ENCODE data around the gene FAM162B. TPM values are rescaled to one million over a fixed set of nuclear protein-coding genes. Genes with fewer than 3 reads are reported as not detected.
A peak's percentile ranks its signal among the peaks of the same experiment; 100 is the strongest.

Gene FAM162B
- polyA plus RNA-seq, 2 of the 4 experiments (the other 2 are of a cell fraction): 0.14 TPM; not detected in 1

DNA sequence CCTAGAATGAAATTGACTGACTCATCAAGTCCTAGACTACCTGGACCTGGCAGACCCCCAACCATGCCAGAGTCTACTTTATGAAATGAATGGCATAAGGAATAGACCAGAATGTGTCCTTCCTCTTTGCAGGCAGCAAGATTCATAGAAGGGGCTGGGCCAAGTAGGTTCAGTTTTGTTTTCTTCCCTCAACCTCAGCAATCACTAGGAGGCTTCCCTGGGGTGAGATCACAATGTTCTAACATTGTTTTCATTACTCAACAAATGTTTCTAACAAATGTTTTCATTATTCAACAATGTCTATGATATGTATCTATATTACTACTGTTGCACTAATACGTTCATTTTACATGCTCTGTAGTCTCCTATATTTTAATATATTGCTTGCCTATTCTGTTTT, 8.4 kb upstream of the FAM162B start:
- Histone ChIP-seq H3K9me3 (no peaks in the 10 kb centered on the region), H3K4me2 (no peak overlapping the region), H3K27ac (no peak overlapping the region), H3K4me1 (no peaks in the 10 kb centered on the region), H3K4me3 (no peak overlapping the region)
- ATAC-seq (no peak), FAIRE-seq (no peak), DNase-seq (ENCODE audit: low read depth in 1 of 2, low spot score in 1 of 2) (no peak)
- POLR2A ChIA-PET: no interaction called here
- TF ChIP-seq CBX8 (IDR thresholded peaks at IDR 0.05) (no peak), NFE2L2 (conservative IDR thresholded peaks at IDR 0.05; ENCODE audit: low read length) (no peak), HDAC2 (IDR thresholded peaks at IDR 0.05) (no peak), NPAS2 (CRISPR knock-in tag; IDR thresholded peaks at IDR 0.05; ENCODE audit: borderline replicate concordance) (no peak)
- TF ChIP-seq, protein P1, sequence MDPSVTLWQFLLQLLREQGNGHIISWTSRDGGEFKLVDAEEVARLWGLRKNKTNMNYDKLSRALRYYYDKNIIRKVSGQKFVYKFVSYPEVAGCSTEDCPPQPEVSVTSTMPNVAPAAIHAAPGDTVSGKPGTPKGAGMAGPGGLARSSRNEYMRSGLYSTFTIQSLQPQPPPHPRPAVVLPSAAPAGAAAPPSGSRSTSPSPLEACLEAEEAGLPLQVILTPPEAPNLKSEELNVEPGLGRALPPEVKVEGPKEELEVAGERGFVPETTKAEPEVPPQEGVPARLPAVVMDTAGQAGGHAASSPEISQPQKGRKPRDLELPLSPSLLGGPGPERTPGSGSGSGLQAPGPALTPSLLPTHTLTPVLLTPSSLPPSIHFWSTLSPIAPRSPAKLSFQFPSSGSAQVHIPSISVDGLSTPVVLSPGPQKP (IDR thresholded peaks at IDR 0.05; ENCODE audit: low read depth, low read length): no peak
- TF ChIP-seq, protein P2, sequence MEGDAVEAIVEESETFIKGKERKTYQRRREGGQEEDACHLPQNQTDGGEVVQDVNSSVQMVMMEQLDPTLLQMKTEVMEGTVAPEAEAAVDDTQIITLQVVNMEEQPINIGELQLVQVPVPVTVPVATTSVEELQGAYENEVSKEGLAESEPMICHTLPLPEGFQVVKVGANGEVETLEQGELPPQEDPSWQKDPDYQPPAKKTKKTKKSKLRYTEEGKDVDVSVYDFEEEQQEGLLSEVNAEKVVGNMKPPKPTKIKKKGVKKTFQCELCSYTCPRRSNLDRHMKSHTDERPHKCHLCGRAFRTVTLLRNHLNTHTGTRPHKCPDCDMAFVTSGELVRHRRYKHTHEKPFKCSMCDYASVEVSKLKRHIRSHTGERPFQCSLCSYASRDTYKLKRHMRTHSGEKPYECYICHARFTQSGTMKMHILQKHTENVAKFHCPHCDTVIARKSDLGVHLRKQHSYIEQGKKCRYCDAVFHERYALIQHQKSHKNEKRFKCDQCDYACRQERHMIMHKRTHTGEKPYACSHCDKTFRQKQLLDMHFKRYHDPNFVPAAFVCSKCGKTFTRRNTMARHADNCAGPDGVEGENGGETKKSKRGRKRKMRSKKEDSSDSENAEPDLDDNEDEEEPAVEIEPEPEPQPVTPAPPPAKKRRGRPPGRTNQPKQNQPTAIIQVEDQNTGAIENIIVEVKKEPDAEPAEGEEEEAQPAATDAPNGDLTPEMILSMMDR (IDR thresholded peaks at IDR 0.05): no peak
- WGBS (ENCODE audit: missing lambda C conversion rate): 10% methylated on average over 1 of the region's 1 CpG
- CTCF ChIA-PET: no interaction called here

DNA sequence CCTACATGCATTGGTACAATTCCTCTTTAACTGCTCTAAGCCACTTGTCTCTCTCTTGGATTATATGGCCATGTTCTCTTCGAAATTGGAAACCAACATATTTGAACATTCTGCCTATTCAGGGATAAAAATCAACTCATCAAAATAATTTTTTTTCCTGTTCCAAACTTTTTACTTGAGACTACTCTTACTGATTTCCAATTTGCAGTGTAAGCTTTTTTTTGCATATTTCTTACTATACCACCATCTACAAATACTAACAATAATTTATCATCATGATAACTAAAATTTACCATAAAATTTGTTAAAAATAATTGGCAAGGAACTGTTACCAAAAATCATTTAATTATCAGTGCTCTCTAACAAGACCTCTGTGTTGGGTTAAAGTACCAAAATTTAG, 6.9 kb upstream of the FAM162B start:
- DNase-seq (ENCODE audit: low read depth in 1 of 2, low spot score in 1 of 2): no peak
- Histone ChIP-seq H3K4me3 (no peak overlapping the region), H3K4me1 (no peaks in the 10 kb centered on the region), H3K9me3 (no peaks in the 10 kb centered on the region), H3K4me2 (no peak overlapping the region), H3K27ac (no peak overlapping the region)
- ATAC-seq: no peak
- 5% methylated on average over 1 of the region's 1 CpG for WGBS (ENCODE audit: missing lambda C conversion rate)
- CTCF ChIA-PET: no interaction called here
- POLR2A ChIA-PET: no interaction called here
- no peak for TF ChIP-seq SMC3 (IDR thresholded peaks at IDR 0.05)
- peak; percentile 52 for TF ChIP-seq MAFK (IDR thresholded peaks at IDR 0.05; ENCODE audit: partially characterized antibody)
- no peak for TF ChIP-seq ESRRA (IDR thresholded peaks at IDR 0.05; ENCODE audit: borderline replicate concordance, low read length)
- TF ChIP-seq ZFP36 (IDR thresholded peaks at IDR 0.05; ENCODE audit: borderline replicate concordance, partially characterized antibody): no peak
- TF ChIP-seq, protein P3, sequence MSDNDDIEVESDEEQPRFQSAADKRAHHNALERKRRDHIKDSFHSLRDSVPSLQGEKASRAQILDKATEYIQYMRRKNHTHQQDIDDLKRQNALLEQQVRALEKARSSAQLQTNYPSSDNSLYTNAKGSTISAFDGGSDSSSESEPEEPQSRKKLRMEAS (IDR thresholded peaks at IDR 0.05): no peak
- FAIRE-seq: no peak

DNA sequence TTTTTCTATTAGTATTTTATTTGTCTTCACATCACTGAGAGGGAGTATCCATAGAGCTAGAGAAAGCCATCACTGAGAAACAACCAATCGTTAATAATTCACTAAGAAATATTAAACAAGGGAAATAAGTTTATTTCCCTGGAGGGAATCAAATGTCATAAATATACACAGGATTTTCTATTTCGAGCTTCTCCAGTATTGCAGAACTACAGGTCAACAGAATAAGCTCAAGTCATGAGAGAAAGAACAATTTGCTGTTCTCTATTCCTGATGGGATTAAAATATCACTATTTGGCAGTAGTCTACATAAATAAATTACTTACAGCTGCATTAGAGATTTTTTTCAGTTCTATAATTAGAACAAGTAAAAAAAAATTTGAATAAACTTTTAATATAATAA, 2.2 kb upstream of the FAM162B start:
- FAIRE-seq (no peak), DNase-seq (ENCODE audit: low read depth in 1 of 2, low spot score in 1 of 2) (no peak), ATAC-seq (no peak)
- Histone ChIP-seq H3K4me1 (no peaks in the 10 kb centered on the region), H3K27ac (no peak overlapping the region), H3K9me3 (no peaks in the 10 kb centered on the region), H3K4me2 (no peak overlapping the region), H3K4me3 (no peak overlapping the region)
- 42% methylated on average over 2 of the region's 2 CpGs for WGBS (ENCODE audit: missing lambda C conversion rate)
- ChIA-PET CTCF (interaction anchor here (2.2 kb wide), 1 partner anchor 12 kb away, joined by 6 read pairs; no protein-coding TSS in a partner anchor), POLR2A (no interaction called here)
- TF ChIP-seq CEBPB (IDR thresholded peaks at IDR 0.05): no peak
- TF ChIP-seq FOSB (CRISPR knock-in tag; IDR thresholded peaks at IDR 0.05): no peak

DNA sequence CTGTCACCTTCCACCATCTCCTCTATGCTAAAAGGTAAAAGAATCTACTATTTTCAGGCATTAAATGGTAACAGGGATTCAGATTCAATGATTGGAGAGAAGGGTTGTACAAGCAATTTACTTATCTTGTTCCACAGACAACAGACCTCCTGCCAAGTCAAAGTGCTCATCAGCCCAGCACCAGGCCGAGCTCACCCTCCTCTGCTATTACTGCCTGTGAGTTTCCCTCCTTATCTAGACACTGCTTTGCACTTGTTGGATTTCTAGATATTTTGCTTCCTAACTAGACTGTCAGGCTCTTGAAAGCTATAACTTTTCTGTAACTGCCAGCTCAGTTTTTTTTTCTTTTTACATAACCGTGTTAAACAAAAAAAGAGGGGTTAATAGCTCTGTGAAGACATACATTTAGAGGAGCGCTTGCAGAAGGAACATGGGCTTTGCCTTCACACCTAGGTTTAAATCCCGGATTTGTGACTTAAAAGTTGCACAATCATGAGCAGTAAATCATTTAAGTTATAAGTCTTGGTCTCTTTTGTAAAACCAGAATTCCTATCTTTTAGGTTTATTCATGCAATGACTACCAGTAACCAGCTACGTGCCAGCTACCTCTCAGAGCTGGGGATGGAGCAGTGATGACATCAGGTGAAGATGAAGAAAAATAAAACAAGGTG, 1.1 kb upstream of the FAM162B start:
- POLR2A ChIA-PET: no interaction called here
- no peak for ATAC-seq
- TF ChIP-seq NR3C1 (IDR thresholded peaks at IDR 0.05) (no peak), EHMT2 (IDR thresholded peaks at IDR 0.05; ENCODE audit: low read depth) (no peak), EP300 (IDR thresholded peaks at IDR 0.05) (no peak), MYC (IDR thresholded peaks at IDR 0.05; ENCODE audit: borderline replicate concordance, low read length) (no peak), RARB (CRISPR knock-in tag; IDR thresholded peaks at IDR 0.05) (no peak), CHD2 (IDR thresholded peaks at IDR 0.05; ENCODE audit: low read length, partially characterized antibody) (no peak)
- TF ChIP-seq, protein P4, sequence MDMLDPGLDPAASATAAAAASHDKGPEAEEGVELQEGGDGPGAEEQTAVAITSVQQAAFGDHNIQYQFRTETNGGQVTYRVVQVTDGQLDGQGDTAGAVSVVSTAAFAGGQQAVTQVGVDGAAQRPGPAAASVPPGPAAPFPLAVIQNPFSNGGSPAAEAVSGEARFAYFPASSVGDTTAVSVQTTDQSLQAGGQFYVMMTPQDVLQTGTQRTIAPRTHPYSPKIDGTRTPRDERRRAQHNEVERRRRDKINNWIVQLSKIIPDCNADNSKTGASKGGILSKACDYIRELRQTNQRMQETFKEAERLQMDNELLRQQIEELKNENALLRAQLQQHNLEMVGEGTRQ (IDR thresholded peaks at IDR 0.05): no peak
- no peak overlapping the region for H3K27ac ChIP-seq
- H3K4me3 ChIP-seq: no peak overlapping the region
- no peak for DNase-seq (ENCODE audit: low read depth in 1 of 2, low spot score in 1 of 2)
- no peak for FAIRE-seq
- CTCF ChIA-PET: interaction anchor here (1.8 to 2.2 kb wide), 2 partner anchors 13 to 81 kb away, joined by 4 to 6 read pairs; no protein-coding TSS in a partner anchor
- no peaks in the 10 kb centered on the region for H3K9me3 ChIP-seq
- 77% methylated on average over 5 of the region's 5 CpGs for WGBS (ENCODE audit: missing lambda C conversion rate)
- no peaks in the 10 kb centered on the region for H3K4me1 ChIP-seq
- no peak overlapping the region for H3K4me2 ChIP-seq

All from A549 (cell line).